Sigmoid colon (tissue), 4 donors: ENCODE measurements around the gene SPOCK2.

ENCODE experiments used
- POLR2A ChIP-seq, 2 donors: fragments of 450-650 bp; IDR thresholded peaks; one replicate each; pipeline ENCODE4 v1.6.1; 2016; ENCODE audit warnings: antibody characterized with exemption in 2 of 2, mild to moderate bottlenecking in 2 of 2, moderate library complexity in 2 of 2
- POLR2AphosphoS5 ChIP-seq, 4 donors: sonication (generic); formaldehyde crosslinking; IDR thresholded peaks; one replicate each; pipeline ENCODE4 v1.6.1; 2017; ENCODE audit warnings: antibody characterized with exemption in 4 of 4
- TF ChIP-seq, protein P1 (sequence below), 4 experiments: fragments of 450-650 bp in 3 of 4; fragments of 200-600 bp in 1 of 4; IDR thresholded peaks; one replicate each; pipeline ENCODE4 v1.5.1; 2016 to 2019; ENCODE audit warnings: antibody characterized with exemption in 4 of 4, mild to moderate bottlenecking in 3 of 4, moderate library complexity in 2 of 4

DNA sequence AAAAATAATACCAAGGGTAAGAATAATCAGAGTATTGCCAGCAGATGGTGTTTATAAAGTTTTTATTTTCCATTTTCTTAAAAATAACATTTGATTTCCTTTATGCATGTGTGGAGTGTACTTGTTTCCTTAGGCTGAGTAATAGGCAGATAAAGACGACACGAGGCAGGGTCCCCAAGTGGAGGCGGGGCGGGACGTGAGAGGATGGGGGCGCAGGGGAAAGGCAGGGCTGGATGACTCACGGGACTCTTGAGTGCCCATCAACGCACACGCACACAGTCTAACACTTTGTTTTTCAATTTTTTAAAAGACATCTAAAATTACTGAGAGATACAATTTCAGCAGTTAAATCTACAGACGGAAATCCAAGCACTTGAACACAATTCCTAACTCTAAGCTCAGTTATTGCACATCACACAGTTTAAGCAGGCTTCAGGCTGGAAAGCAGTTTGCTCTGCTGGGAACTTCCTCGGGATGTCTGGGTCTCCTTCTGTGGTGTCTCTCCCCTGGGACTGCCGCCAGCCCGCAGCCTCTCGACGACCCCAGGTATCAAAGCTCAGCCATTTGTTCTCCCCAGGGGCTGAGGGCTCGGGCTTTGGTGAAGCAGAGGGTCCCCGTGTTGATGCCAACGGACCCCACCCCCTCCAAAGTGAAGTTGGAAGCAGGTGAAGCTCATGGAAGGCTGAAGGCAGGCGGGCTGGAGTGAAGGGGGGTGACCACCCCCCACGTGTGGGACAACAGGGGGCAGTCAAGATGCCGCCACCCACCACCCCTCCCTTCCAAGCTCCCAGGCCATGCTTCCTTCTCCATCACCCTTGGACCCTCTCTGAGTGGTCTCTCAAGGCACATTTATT, 29.1 kb downstream of the SPOCK2 start:
- no peak for TF ChIP-seq POLR2AphosphoS5 (IDR thresholded peaks at IDR 0.05)
- TF ChIP-seq POLR2A (IDR thresholded peaks at IDR 0.05), result no peak
- TF ChIP-seq, protein P1, sequence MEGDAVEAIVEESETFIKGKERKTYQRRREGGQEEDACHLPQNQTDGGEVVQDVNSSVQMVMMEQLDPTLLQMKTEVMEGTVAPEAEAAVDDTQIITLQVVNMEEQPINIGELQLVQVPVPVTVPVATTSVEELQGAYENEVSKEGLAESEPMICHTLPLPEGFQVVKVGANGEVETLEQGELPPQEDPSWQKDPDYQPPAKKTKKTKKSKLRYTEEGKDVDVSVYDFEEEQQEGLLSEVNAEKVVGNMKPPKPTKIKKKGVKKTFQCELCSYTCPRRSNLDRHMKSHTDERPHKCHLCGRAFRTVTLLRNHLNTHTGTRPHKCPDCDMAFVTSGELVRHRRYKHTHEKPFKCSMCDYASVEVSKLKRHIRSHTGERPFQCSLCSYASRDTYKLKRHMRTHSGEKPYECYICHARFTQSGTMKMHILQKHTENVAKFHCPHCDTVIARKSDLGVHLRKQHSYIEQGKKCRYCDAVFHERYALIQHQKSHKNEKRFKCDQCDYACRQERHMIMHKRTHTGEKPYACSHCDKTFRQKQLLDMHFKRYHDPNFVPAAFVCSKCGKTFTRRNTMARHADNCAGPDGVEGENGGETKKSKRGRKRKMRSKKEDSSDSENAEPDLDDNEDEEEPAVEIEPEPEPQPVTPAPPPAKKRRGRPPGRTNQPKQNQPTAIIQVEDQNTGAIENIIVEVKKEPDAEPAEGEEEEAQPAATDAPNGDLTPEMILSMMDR (IDR thresholded peaks at IDR 0.05), result no peak
